ENCODE measurements around the gene HES7. TPM values are rescaled to one million over a fixed set of nuclear protein-coding genes. Genes with fewer than 3 reads are reported as not detected.

Gene HES7
- total RNA-seq, 1 experiment from 2014 or later: 0.61 TPM

DNA sequence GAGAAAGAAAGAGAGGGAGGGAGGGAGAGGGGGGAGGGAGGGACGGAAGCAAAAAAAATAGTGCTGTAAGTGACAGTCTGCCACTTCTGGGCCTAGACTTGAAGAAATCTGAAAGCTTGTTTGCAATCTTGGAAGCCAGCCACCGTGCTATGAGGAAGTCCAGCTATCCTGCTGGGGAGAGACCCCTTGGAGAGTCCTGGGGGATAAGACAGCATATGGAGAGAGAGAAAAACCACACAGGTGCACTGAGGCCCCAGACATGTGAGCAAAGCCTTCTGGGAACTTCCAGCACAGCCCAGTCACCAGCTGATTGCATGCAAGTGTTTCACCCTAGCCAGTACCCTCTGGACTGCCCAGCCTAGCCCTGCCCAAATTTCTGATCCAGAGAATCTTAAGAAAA lies 23.8 kb downstream of the HES7 start:
- no peaks in the 10 kb centered on the region for H3K79me2 ChIP-seq (ENCODE audit: insufficient read depth, low read length)
- BruUV-seq (replicated peaks): no TSS peak
- H3K27ac ChIP-seq (ENCODE audit: low read depth, low read length): no peak overlapping the region
- no peaks in the 10 kb centered on the region for H3K36me3 ChIP-seq (ENCODE audit: control insufficient read depth in 1 of 2, insufficient read depth in 2 of 2, low read length in 2 of 2)
- ChIA-PET CTCF (interaction anchor here (1.3 to 1.4 kb wide), 2 partner anchors 27 to 40 kb away, joined by 4 to 6 read pairs; no protein-coding TSS in a partner anchor), POLR2A (interaction anchor here (0.7 kb wide), 1 partner anchor 51 kb away, joined by 3 read pairs; no protein-coding TSS in a partner anchor), RAD21 (ENCODE audit: low non-redundant PET in 1 of 2, low total read pairs in 2 of 2, uncharacterized antibody in 2 of 2, unreplicated experiment in 2 of 2) (no interaction called here)
- H3K9ac ChIP-seq (ENCODE audit: low read length): no peak overlapping the region
- no peak for TF ChIP-seq TCF7L2 (IDR thresholded peaks at IDR 0.05; ENCODE audit: borderline replicate concordance, extremely low read depth, insufficient read depth, insufficient read length)
- H3K9me3 ChIP-seq (ENCODE audit: control insufficient read depth in 1 of 2, insufficient read depth in 1 of 2, low read depth in 1 of 2, low read length in 2 of 2): no peaks in the 10 kb centered on the region
- H3K9me2 ChIP-seq (ENCODE audit: insufficient read depth): no peaks in the 10 kb centered on the region
- H3K4me3 ChIP-seq (replicated peaks in 1 of 2; ENCODE audit: low read depth in 1 of 2, low read length in 2 of 2): no peak overlapping the region
- ATAC-seq (no peak), DNase-seq (ENCODE audit: low read depth, low spot score) (no peak)
- H3K27me3 ChIP-seq (ENCODE audit: insufficient read depth, low read length): no peaks in the 10 kb centered on the region
- no peak overlapping the region for H3K4me2 ChIP-seq (ENCODE audit: low read length)
- intact Hi-C loops (cut with micrococcal nuclease): no loop called here
- no peaks in the 10 kb centered on the region for H4K20me1 ChIP-seq (ENCODE audit: insufficient read depth)
- H3K4me1 ChIP-seq (ENCODE audit: control insufficient read depth in 1 of 2, insufficient read depth in 2 of 2, low read length in 2 of 2): peaks cover 0 to 11% of the 10 kb centered on the region in 2 experiments; a peak in 2 of 4 replicates
- H2AFZ ChIP-seq (ENCODE audit: low read depth, low read length, poor library complexity, severe bottlenecking): no peak overlapping the region

DNA sequence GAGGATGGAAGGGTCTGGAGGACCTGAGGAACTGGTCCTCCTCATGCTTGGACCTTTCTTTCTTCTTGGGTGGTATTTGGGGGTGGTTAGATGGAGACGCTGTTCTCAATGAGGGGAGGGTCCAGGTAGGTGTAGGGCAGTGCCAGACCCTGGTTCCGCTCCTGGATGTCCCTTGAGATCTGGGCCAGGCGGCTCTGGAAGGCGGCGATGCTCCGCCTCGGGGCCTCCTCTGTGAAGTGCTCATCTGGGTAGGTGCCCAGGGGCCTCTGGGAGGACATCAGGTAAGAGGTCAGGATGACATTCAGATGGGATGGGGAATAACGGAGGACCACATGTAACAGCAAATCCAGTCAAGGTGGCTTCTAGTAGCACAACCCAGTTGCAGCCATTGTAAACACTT lies 27.4 kb downstream of the HES7 start:
- H3K4me2 ChIP-seq (ENCODE audit: low read length): no peak overlapping the region
- no peak overlapping the region for H2AFZ ChIP-seq (ENCODE audit: low read depth, low read length, poor library complexity, severe bottlenecking)
- no peaks in the 10 kb centered on the region for H3K9me2 ChIP-seq (ENCODE audit: insufficient read depth)
- H3K9me3 ChIP-seq (ENCODE audit: control insufficient read depth in 1 of 2, insufficient read depth in 1 of 2, low read depth in 1 of 2, low read length in 2 of 2): no peaks in the 10 kb centered on the region
- 0 out of 4 replicates have a peak, but pooled peaks cover 0 to 3% of the 10 kb centered on the region in 2 experiments for H3K4me1 ChIP-seq (ENCODE audit: control insufficient read depth in 1 of 2, insufficient read depth in 2 of 2, low read length in 2 of 2)
- ATAC-seq (no peak), DNase-seq (ENCODE audit: low read depth, low spot score) (no peak)
- H3K9ac ChIP-seq (ENCODE audit: low read length): no peak overlapping the region
- no peak for TF ChIP-seq POLR2AphosphoS5 (IDR thresholded peaks at IDR 0.05; ENCODE audit: low read depth, low read length)
- TF ChIP-seq SIN3A (IDR thresholded peaks at IDR 0.05; ENCODE audit: low read depth): no peak
- no peak for TF ChIP-seq EZH2phosphoT487 (IDR thresholded peaks at IDR 0.05; ENCODE audit: borderline replicate concordance)
- TF ChIP-seq EZH2 (IDR thresholded peaks at IDR 0.05): no peak
- TF ChIP-seq, protein P1, sequence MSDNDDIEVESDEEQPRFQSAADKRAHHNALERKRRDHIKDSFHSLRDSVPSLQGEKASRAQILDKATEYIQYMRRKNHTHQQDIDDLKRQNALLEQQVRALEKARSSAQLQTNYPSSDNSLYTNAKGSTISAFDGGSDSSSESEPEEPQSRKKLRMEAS (IDR thresholded peaks at IDR 0.05): no peak
- no peaks in the 10 kb centered on the region for H3K36me3 ChIP-seq (ENCODE audit: control insufficient read depth in 1 of 2, insufficient read depth in 2 of 2, low read length in 2 of 2)
- H3K79me2 ChIP-seq (ENCODE audit: insufficient read depth, low read length): no peaks in the 10 kb centered on the region
- CTCF ChIA-PET: no interaction called here
- POLR2A ChIA-PET: no interaction called here
- H4K20me1 ChIP-seq (ENCODE audit: insufficient read depth): no peaks in the 10 kb centered on the region
- H3K27ac ChIP-seq (ENCODE audit: low read depth, low read length): no peak overlapping the region
- no TSS peak for BruUV-seq (replicated peaks)
- H3K4me3 ChIP-seq (replicated peaks in 1 of 2; ENCODE audit: low read depth in 1 of 2, low read length in 2 of 2): no peak overlapping the region
- no peaks in the 10 kb centered on the region for H3K27me3 ChIP-seq (ENCODE audit: insufficient read depth, low read length)
- RAD21 ChIA-PET (ENCODE audit: low non-redundant PET in 1 of 2, low total read pairs in 2 of 2, uncharacterized antibody in 2 of 2, unreplicated experiment in 2 of 2): no interaction called here
- intact Hi-C loops (cut with micrococcal nuclease): no loop called here
